Astrocyte of the cerebellum (primary cell): Measurements from ENCODE around the gene PTPRC.

Source experiments
- DNase-seq: peaks from one replicate; pipeline ENCODE4 v3.0.0-alpha.2; 2011; ENCODE audit warnings: low read depth
- H3K4me3 ChIP-seq: 2 replicates; pipeline ENCODE4 v1.5.1; 2011; ENCODE audit warnings: mild to moderate bottlenecking, low read depth, low read length, moderate library complexity
- in situ Hi-C: cut with HindIII; loops from 2 replicates; pipeline ENCODE4 v1.10.0; 2017; ENCODE audit warnings: low sequenced_read_pairs
- TF ChIP-seq, protein P1 (sequence below): IDR thresholded peaks from 2 replicates; pipeline ENCODE4 v1.5.1; 2012; ENCODE audit warnings: low read length, low read depth, moderate library complexity, mild to moderate bottlenecking; ENCODE audit errors: missing control alignments

The PTPRC gene

DNA sequence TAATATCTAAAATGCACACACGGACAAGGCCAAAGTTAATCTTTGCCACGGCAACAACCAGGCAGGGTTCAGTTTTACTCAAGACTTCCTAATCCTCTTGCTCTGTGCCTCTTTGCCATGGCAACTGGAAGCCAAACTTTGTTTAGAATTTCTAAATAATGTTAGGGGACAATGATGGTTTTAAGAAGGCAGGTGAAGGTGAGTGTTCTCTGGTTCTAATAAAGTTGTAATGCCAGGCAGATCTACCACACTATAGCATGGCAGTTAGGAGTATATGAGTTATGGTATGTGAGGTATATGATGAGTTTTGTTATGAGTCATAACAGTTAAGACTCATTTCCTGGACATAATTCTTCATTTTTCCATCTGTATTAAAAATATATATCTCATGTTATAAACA lies 2.7 kb downstream of the PTPRC start:
- no peak overlapping the region for H3K4me3 ChIP-seq
- no peak for DNase-seq
- TF ChIP-seq, protein P1, sequence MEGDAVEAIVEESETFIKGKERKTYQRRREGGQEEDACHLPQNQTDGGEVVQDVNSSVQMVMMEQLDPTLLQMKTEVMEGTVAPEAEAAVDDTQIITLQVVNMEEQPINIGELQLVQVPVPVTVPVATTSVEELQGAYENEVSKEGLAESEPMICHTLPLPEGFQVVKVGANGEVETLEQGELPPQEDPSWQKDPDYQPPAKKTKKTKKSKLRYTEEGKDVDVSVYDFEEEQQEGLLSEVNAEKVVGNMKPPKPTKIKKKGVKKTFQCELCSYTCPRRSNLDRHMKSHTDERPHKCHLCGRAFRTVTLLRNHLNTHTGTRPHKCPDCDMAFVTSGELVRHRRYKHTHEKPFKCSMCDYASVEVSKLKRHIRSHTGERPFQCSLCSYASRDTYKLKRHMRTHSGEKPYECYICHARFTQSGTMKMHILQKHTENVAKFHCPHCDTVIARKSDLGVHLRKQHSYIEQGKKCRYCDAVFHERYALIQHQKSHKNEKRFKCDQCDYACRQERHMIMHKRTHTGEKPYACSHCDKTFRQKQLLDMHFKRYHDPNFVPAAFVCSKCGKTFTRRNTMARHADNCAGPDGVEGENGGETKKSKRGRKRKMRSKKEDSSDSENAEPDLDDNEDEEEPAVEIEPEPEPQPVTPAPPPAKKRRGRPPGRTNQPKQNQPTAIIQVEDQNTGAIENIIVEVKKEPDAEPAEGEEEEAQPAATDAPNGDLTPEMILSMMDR, result no peak
- in situ Hi-C loops, result no loop called here

DNA sequence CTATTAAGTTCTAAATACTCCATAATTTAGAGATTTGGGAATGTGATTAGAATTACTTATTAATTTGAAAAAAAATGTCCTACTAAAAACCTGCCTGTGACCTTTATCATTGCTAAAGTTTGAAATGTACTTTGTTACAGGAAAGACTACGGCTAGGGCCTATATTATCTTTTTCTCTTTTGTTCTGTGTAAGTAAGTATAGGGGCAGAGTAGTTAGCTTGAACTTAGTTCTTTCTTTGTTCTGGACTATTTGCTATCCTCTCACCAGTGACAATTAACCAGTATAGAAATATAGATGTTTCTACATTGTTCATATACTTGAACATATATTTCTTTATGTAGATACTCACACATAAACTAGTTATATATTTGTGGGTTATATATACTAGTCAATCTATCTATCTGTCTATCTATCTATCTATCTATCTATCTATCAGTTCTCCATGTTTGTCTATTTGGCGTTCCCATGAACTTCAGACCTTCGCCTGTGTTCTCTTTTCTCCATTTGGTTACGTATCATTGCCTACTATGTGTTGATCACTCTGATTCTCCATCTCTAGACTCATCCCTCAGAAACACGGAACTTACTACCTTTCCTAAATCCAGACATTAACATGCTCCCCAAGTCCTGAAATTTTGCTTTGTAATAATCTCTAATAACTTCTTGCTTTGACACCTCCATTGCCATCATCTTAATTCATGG lies 3.3 kb downstream of the PTPRC start:
- TF ChIP-seq, protein P1, result no peak
- in situ Hi-C loops, result no loop called here
- H3K4me3 ChIP-seq, result no peak overlapping the region
- DNase-seq, result no peak

DNA sequence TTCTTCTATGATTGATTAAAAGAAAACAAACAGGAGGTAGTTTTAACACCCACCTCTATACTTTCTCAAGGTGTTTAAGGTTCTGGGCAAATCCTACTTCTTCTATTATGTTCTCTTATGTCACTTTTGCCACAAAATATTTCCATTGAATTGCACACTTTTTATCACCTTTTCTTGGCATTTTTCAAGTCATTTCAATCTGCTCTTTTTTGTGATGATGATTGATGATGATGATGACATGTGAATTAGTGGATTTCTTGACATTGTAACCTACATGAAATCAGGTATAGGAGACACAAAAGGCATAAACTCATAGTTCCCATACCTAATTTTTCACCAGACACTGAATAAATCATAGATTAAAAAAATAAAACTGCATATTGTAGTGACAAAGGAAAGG lies 4.1 kb downstream of the PTPRC start:
- TF ChIP-seq, protein P1, result no peak
- in situ Hi-C loops, result no loop called here
- no peak for DNase-seq
- no peak overlapping the region for H3K4me3 ChIP-seq

DNA sequence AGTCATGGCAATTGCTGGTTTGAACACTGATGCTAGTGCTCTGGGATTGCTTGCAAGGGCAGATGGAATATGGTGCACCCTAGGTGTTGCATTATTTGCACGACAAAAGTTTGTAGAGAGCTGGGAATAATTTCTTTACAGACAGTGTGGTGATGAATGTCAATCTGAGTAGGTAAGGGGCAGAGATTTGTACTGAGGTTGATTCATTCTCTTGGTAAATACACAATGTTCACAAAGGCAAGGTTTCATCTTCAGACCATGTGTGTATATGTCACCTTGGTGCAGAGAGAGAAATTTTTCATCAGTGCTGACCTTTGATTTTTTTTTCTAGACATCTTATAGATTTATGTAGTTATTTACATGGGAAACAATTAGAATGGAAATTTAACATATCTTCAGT lies 5.0 kb downstream of the PTPRC start:
- no peak for DNase-seq
- TF ChIP-seq, protein P1, result no peak
- no peak overlapping the region for H3K4me3 ChIP-seq
- in situ Hi-C loops, result no loop called here

DNA sequence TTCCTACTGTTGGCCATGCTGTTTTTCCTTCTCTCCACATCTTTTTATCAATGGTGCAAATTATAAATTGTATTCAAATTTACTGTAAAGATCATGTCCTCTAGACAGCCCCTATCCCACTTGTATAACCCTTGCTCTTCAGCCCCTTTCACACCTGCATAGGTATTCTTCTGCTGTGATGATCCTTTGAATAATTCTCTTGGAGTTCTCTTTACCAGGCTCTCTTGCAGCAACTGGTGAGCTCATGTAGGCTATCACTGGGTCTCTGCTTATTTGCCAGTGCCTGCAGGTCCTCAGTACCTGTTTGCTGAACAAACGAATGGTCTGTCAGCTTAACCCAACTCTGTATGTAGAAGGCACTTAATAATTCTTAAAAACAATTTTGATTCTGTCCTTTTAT lies 8.2 kb downstream of the PTPRC start:
- H3K4me3 ChIP-seq, result no peak overlapping the region
- TF ChIP-seq, protein P1, result no peak
- no peak for DNase-seq
- in situ Hi-C loops, result no loop called here

DNA sequence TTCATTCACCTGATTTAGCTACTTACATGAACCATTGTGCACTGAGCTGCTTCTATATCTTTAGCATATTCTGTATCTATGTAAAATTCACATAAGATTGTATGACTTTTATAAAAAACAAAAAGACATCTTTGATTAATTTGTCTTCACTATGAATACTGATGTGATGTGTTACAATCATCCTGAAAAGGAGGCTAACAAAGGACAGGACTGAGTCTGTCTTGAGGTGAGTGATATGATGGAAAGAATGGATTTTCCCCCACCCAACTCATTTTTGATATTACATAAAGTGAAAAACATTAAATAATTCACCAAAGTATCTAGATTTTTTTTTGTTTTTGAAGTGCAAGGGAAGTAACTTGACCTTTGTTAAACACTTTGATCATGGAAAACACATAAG lies 9.8 kb downstream of the PTPRC start:
- H3K4me3 ChIP-seq, result no peak overlapping the region
- TF ChIP-seq, protein P1, result no peak
- in situ Hi-C loops, result no loop called here
- no peak for DNase-seq
